B cell (primary cell): ENCODE results near the gene GBE1. TPM values are rescaled to one million over a fixed set of nuclear protein-coding genes. Genes with fewer than 3 reads are reported as not detected.

ENCODE experiments used
- ATAC-seq: fragments of 200-7000 bp; cut with Tn5 transposase; one replicate; pipeline ENCODE4 v1.10.0; 2021; ENCODE audit warnings: low read depth, mild to moderate bottlenecking, moderate number of reproducible peaks, moderate library complexity
- CTCF ChIA-PET: fragments of 350-600 bp; sonication (Branson Sonifier 250); formaldehyde crosslinking; loops from one replicate; lab custom pipeline; 2021; ENCODE audit warnings: antibody characterized with exemption, inconsistent platforms; lab: Charles Lee
- POLR2A ChIA-PET: fragments of 350-600 bp; sonication (Branson Sonifier 250); formaldehyde crosslinking; loops from one replicate; lab custom pipeline; 2021; ENCODE audit warnings: antibody characterized with exemption; lab: Charles Lee
- DNase-seq: peaks from one replicate; pipeline ENCODE4 v3.0.0; 2013
- H2AFZ ChIP-seq: 2 replicates; pipeline ENCODE4 v1.6.1; 2012; ENCODE audit warnings: mild to moderate bottlenecking, low read depth, low read length; ENCODE audit not compliant: insufficient read depth, poor library complexity, severe bottlenecking
- H3K27ac ChIP-seq, 2 donors: 1 replicate in 1 of 2; 2 replicates in 1 of 2; pipeline ENCODE4 v1.5.1; 2012 to 2013; ENCODE audit warnings: low read length in 2 of 2, mild to moderate bottlenecking in 2 of 2, moderate library complexity in 1 of 2
- H3K27me3 ChIP-seq, 4 experiments: fragments of 200-600 bp in 1 of 4; sonication (generic) in 1 of 4; replicated peaks in 1 of 4; 1 replicate in 2 of 4; 2 replicates in 2 of 4; pipeline versions ENCODE4 v1.6.1 to v1.7.0; 2013 to 2016; ENCODE audit warnings: low read length in 3 of 4, mild to moderate bottlenecking in 2 of 4, mixed read lengths in 1 of 4, moderate library complexity in 1 of 4; ENCODE audit not compliant: insufficient read depth in 4 of 4, control insufficient read depth in 3 of 4; ENCODE audit errors: control extremely low read depth in 1 of 4
- H3K36me3 ChIP-seq, 2 experiments: replicated peaks in 1 of 2; 1 replicate in 1 of 2; 2 replicates in 1 of 2; pipeline versions ENCODE4 v1.6.1 to v1.7.1; 2013; ENCODE audit warnings: low read length in 1 of 2; ENCODE audit not compliant: insufficient read depth in 2 of 2, control insufficient read depth in 1 of 2; ENCODE audit errors: control extremely low read depth in 1 of 2, extremely low read depth in 1 of 2
- H3K4me1 ChIP-seq, 2 donors: fragments of 200-600 bp in 1 of 2; sonication (generic) in 1 of 2; 1 replicate in 1 of 2; 2 replicates in 1 of 2; pipeline versions ENCODE4 v1.5.1 to v1.6.1; 2013 to 2017; ENCODE audit warnings: low read length in 2 of 2; ENCODE audit not compliant: control insufficient read depth in 2 of 2, insufficient read depth in 2 of 2
- H3K4me2 ChIP-seq: replicated peaks from 2 replicates; pipeline ENCODE3; 2012; ENCODE audit warnings: mild to moderate bottlenecking, low read depth, low read length; ENCODE audit not compliant: poor library complexity, severe bottlenecking
- H3K4me3 ChIP-seq, 5 experiments: fragments of 200-600 bp in 1 of 5; sonication (generic) in 1 of 5; 1 replicate in 3 of 5; 2 replicates in 2 of 5; pipeline versions ENCODE4 v1.5.1 to v1.7.0; 2011 to 2016; ENCODE audit warnings: low read length in 4 of 5, mild to moderate bottlenecking in 4 of 5, low read depth in 2 of 5, control low read depth in 1 of 5, moderate library complexity in 1 of 5; ENCODE audit not compliant: insufficient read depth in 1 of 5; ENCODE audit errors: control extremely low read depth in 1 of 5, extremely low read depth in 1 of 5
- H3K79me2 ChIP-seq: fragments of 200-600 bp; sonication (generic); one replicate; pipeline ENCODE4 v1.6.0; 2016; ENCODE audit warnings: low read length; ENCODE audit not compliant: control insufficient read depth, insufficient read depth
- H3K9ac ChIP-seq: fragments of 200-600 bp; sonication (generic); 2 replicates; pipeline ENCODE4 v1.6.1; 2017; ENCODE audit warnings: mild to moderate bottlenecking, low read length, moderate library complexity
- H3K9me3 ChIP-seq, 3 donors: one replicate each; pipeline versions ENCODE4 v1.6.1 to v1.7.1; 2013; ENCODE audit warnings: low read length in 2 of 3; ENCODE audit not compliant: control insufficient read depth in 2 of 3, insufficient read depth in 1 of 3; ENCODE audit errors: control extremely low read depth in 1 of 3
- H4K20me1 ChIP-seq: 2 replicates; pipeline ENCODE4 v1.6.0; 2012; ENCODE audit warnings: mild to moderate bottlenecking, low read length; ENCODE audit not compliant: insufficient read depth, control insufficient read depth, poor library complexity, severe bottlenecking
- H3K27ac Mint-ChIP-seq: one replicate; pipeline ENCODE4 v1.8.0; 2021; ENCODE audit warnings: mixed read lengths
- H3K27me3 Mint-ChIP-seq: one replicate; pipeline ENCODE4 v1.8.0; 2021; ENCODE audit warnings: mixed read lengths
- H3K4me1 Mint-ChIP-seq: one replicate; pipeline ENCODE4 v1.8.0; 2021; ENCODE audit warnings: mixed read lengths
- H3K4me3 Mint-ChIP-seq: one replicate; pipeline ENCODE4 v1.8.0; 2021; ENCODE audit warnings: mixed read lengths
- H3K9me3 Mint-ChIP-seq: one replicate; pipeline ENCODE4 v1.8.0; 2022; ENCODE audit warnings: mixed read lengths; ENCODE audit not compliant: insufficient read depth
- CTCF ChIP-seq: fragments of 200-600 bp; IDR thresholded peaks from one replicate; pipeline ENCODE4 v1.8.0; 2022; ENCODE audit warnings: antibody characterized with exemption, mild to moderate bottlenecking
- EZH2 ChIP-seq: IDR thresholded peaks from 2 replicates; pipeline ENCODE4 v1.6.1; 2012; ENCODE audit warnings: borderline replicate concordance, low read depth, mild to moderate bottlenecking, moderate library complexity, low read length; ENCODE audit not compliant: insufficient read depth, poor library complexity, severe bottlenecking
- WGBS: methylation state at CpG from one replicate; pipeline ENCODE4 v1.1.5; 2013; ENCODE audit warnings: missing lambda C conversion rate; ENCODE audit not compliant: insufficient coverage; 5-methylcytosine and 5-hydroxymethylcytosine counted together
- intact Hi-C: fragments of 100-400 bp; cut with micrococcal nuclease; formaldehyde crosslinking; loops from one replicate; pipeline ENCODE4 v1.10.0; 2022
- polyA plus RNA-seq: library from polyadenylated mRNA; depleted of rRNA; stranded (reverse); fragments of >200 nt; gene quantifications from 2 replicates; pipeline ENCODE4 v1.2.3, GENCODE V29; 2012
- total RNA-seq, 2 donors: library from RNA; stranded (reverse); fragments of 120-200 nt in 1 of 2; gene quantifications; 1 replicate in 1 of 2; 2 replicates in 1 of 2; pipeline versions ENCODE4 v1.2.3 to v1.2.4, GENCODE V29; 2013 to 2022

The GBE1 gene
- total and polyA plus RNA-seq, 2 donors (not counting 1 experiment from before 2014, with no cell fraction given), result 3.4 to 20.8 TPM

- CTCF ChIA-PET, result no interaction called here
- H2AFZ ChIP-seq, result no peak overlapping the region
- H3K27me3 ChIP-seq, result no peaks in the 10 kb centered on the region
- H3K27ac ChIP-seq, result no peak overlapping the region
- no peaks in the 10 kb centered on the region for H3K79me2 ChIP-seq
- H3K4me1 Mint-ChIP-seq, result no peaks in the 10 kb centered on the region
- TF ChIP-seq CTCF (no peak), EZH2 (no peak)
- 60% methylated on average over 1 of the region's 2 CpGs for WGBS
- DNase-seq (no peak), ATAC-seq (no peak)
- H3K27ac Mint-ChIP-seq, result no peak overlapping the region
- H3K9me3 ChIP-seq, result peaks cover 0 to 7% (median 0%) of the 10 kb centered on the region in 3 donors
- no peak overlapping the region for H3K4me3 Mint-ChIP-seq
- POLR2A ChIA-PET, result no interaction called here
- no peaks in the 10 kb centered on the region for H4K20me1 ChIP-seq
- H3K36me3 ChIP-seq, result no peaks in the 10 kb centered on the region
- peaks cover 5% of the 10 kb centered on the region for H3K27me3 Mint-ChIP-seq
- intact Hi-C loops, result no loop called here
- peaks cover 2% of the 10 kb centered on the region for H3K9me3 Mint-ChIP-seq
- no peak overlapping the region for H3K4me2 ChIP-seq
- no peak overlapping the region for H3K9ac ChIP-seq
- no peak overlapping the region for H3K4me3 ChIP-seq
- no peaks in the 10 kb centered on the region for H3K4me1 ChIP-seq
These were observed 15.2 kb upstream of the GBE1 start for GRCh38 chr3:81776643-81777042.

GRCh38 chr3:81770710-81771109 is 9.3 kb upstream of the GBE1 start:
- no peak overlapping the region for H2AFZ ChIP-seq
- H3K9me3 ChIP-seq, result no peaks in the 10 kb centered on the region
- Mint-ChIP-seq H3K4me1 (no peaks in the 10 kb centered on the region), H3K9me3 (no peaks in the 10 kb centered on the region), H3K4me3 (no peak overlapping the region), H3K27me3 (peaks cover 10% of the 10 kb centered on the region), H3K27ac (no peak overlapping the region)
- H3K4me1 ChIP-seq, result no peaks in the 10 kb centered on the region
- no peak overlapping the region for H3K4me2 ChIP-seq
- POLR2A ChIA-PET, result no interaction called here
- TF ChIP-seq EZH2 (no peak), CTCF (no peak)
- no peaks in the 10 kb centered on the region for H3K36me3 ChIP-seq
- no peak overlapping the region for H3K27ac ChIP-seq
- CTCF ChIA-PET, result no interaction called here
- ATAC-seq (no peak), DNase-seq (no peak)
- intact Hi-C loops, result no loop called here
- WGBS, result no CpG with 5 or more reads among the region's 3 CpGs
- no peaks in the 10 kb centered on the region for H3K27me3 ChIP-seq
- no peaks in the 10 kb centered on the region for H3K79me2 ChIP-seq
- H3K4me3 ChIP-seq, result no peak overlapping the region
- no peak overlapping the region for H3K9ac ChIP-seq
- no peaks in the 10 kb centered on the region for H4K20me1 ChIP-seq
